HG03521 (cell line): ENCODE data around the gene TVP23C.

Experiments used
- ATAC-seq: cut with Tn5 transposase; IDR thresholded peaks from one replicate; pipeline ENCODE4 v1.9.1; 2021; ENCODE audit warnings: mild to moderate bottlenecking, moderate library complexity; ENCODE audit not compliant: unreplicated experiment

The TVP23C gene

GRCh38 chr17:15496735-15497670 lies 66.3 kb downstream of the TVP23C start:
- no peak for ATAC-seq

GRCh38 chr17:15494821-15495220 lies 68.5 kb downstream of the TVP23C start:
- ATAC-seq, result no peak

GRCh38 chr17:15493693-15494035 lies 69.6 kb downstream of the TVP23C start:
- no peak for ATAC-seq

- ATAC-seq, result no peak
Measured at GRCh38 chr17:15492791-15493692, 70.2 kb downstream of the TVP23C start.

- no peak for ATAC-seq
Measured at GRCh38 chr17:15492186-15492585, 71.1 kb downstream of the TVP23C start.

GRCh38 chr17:15490634-15491261 lies 72.5 kb downstream of the TVP23C start:
- no peak for ATAC-seq

- no peak for ATAC-seq
Measured at GRCh38 chr17:15488557-15488956, 74.7 kb downstream of the TVP23C start.

- ATAC-seq, result no peak
Measured at GRCh38 chr17:15485045-15485444, 78.2 kb downstream of the TVP23C start.

- ATAC-seq, result no peak
Measured at GRCh38 chr17:15483431-15483830, 79.9 kb downstream of the TVP23C start.

- no peak for ATAC-seq
Measured at GRCh38 chr17:15482476-15482875, 80.8 kb downstream of the TVP23C start.

- ATAC-seq, result no peak
Measured at GRCh38 chr17:15481481-15481880, 81.8 kb downstream of the TVP23C start.

GRCh38 chr17:15480204-15480603 lies 83.1 kb downstream of the TVP23C start:
- no peak for ATAC-seq

- ATAC-seq, result no peak
Measured at GRCh38 chr17:15479703-15480102, 83.6 kb downstream of the TVP23C start.

GRCh38 chr17:15478845-15479244 lies 84.4 kb downstream of the TVP23C start:
- no peak for ATAC-seq

- no peak for ATAC-seq
Measured at GRCh38 chr17:15475631-15476354, 87.5 kb downstream of the TVP23C start.

GRCh38 chr17:15472891-15473290 lies 90.4 kb downstream of the TVP23C start:
- no peak for ATAC-seq

- no peak for ATAC-seq
Measured at GRCh38 chr17:15470536-15470935, 92.7 kb downstream of the TVP23C start.

- ATAC-seq, result no peak
Measured at GRCh38 chr17:15469260-15469659, 94.0 kb downstream of the TVP23C start.

GRCh38 chr17:15468126-15468525 lies 95.2 kb downstream of the TVP23C start:
- no peak for ATAC-seq

GRCh38 chr17:15467592-15467991 lies 95.7 kb downstream of the TVP23C start, which contains the start of gene CDRT4:
Gene CDRT4 (minus strand): TSS chr17:15467621. CDS start chr17:15440238, 27,383 bp downstream.
- ATAC-seq, result no peak
